ENCODE results near the gene UFC1. TPM values are rescaled to one million over a fixed set of nuclear protein-coding genes. Genes with fewer than 3 reads are reported as not detected.
A peak's percentile ranks its signal among the peaks of the same experiment; 100 is the strongest.

Gene UFC1
- total RNA-seq, 4 donors from 2014 or later: 30.1 to 96.4 (median 51.5) TPM

- Histone ChIP-seq H3K27me3 (no peaks in the 10 kb centered on the region), H3K9me3 (no peaks in the 10 kb centered on the region), H3K36me3 (peaks cover 0 to 15% (median under 1%) of the 10 kb centered on the region in 4 donors), H3K4me1 (peaks cover 47 to 84% (median 55%) of the 10 kb centered on the region in 4 donors), H3K27ac (peak overlapping the region; percentile 90 to 98 (median 94)), H3K4me3 (peak overlapping the region; percentile 1 to 91 (median 78))
- peak; percentile 41 for DNase-seq
- intact Hi-C loops (cut with DNase I; ENCODE audit: low total_unique reads) (no loop called here), in situ Hi-C loops (cut with MboI; ENCODE audit: low pct_ligation_motif_present in 1 of 4, low pct_unique_long_range_greater_than_20kb in 1 of 4, low sequenced_read_pairs in 3 of 4) (loop anchor here in 1 of 4 donors (25.0 kb wide), 1 partner anchor 186 kb away; no protein-coding TSS in a partner anchor)
- no peak for TF ChIP-seq POLR2A (IDR thresholded peaks at IDR 0.05)
- TF ChIP-seq POLR2AphosphoS5 (IDR thresholded peaks at IDR 0.05): no peak
- TF ChIP-seq EP300 (IDR thresholded peaks at IDR 0.05; ENCODE audit: low read depth): no peak
- TF ChIP-seq CTCF (IDR thresholded peaks at IDR 0.05): no peak
- WGBS, 2 donors (ENCODE audit: low coverage in 1 of 2): 55 to 67% methylated on average over 4 to 13 of the region's 13 CpGs
These were observed 47.4 kb downstream of the UFC1 start for GRCh38 chr1:161200992-161201835.

GRCh38 chr1:161201836-161202712 is 48.3 kb downstream of the UFC1 start, which contains the start of gene NDUFS2:
NDUFS2 (plus strand) TSS chr1:161202367; CDS start chr1:161202386, 19 bp downstream.
- H3K36me3 ChIP-seq: peaks cover 0 to 15% (median 5%) of the 10 kb centered on the region in 4 donors
- intact Hi-C loops (cut with DNase I; ENCODE audit: low total_unique reads): no loop called here
- H3K4me3 ChIP-seq: peak within 1 kb of the TSS; percentile 66 to 91 (median 78)
- in situ Hi-C loops (cut with MboI; ENCODE audit: low pct_ligation_motif_present in 1 of 4, low pct_unique_long_range_greater_than_20kb in 1 of 4, low sequenced_read_pairs in 3 of 4): loop anchor here in 1 of 4 donors (25.0 kb wide), 1 partner anchor 185 kb away; no protein-coding TSS in a partner anchor
- TF ChIP-seq POLR2A (IDR thresholded peaks at IDR 0.05): peak; percentile 84
- peak; percentile 64 to 86 (median 85) for TF ChIP-seq POLR2AphosphoS5 (IDR thresholded peaks at IDR 0.05)
- no peak for TF ChIP-seq EP300 (IDR thresholded peaks at IDR 0.05; ENCODE audit: low read depth)
- peak in 2 of 5 experiments; percentile 5 to 16 for TF ChIP-seq CTCF (IDR thresholded peaks at IDR 0.05)
- H3K27ac ChIP-seq: peak within 1 kb of the TSS; percentile 90 to 98 (median 94)
- no peaks in the 10 kb centered on the region for H3K27me3 ChIP-seq
- H3K4me1 ChIP-seq: peaks cover 40 to 82% (median 55%) of the 10 kb centered on the region in 4 donors
- 0 to 2% methylated on average over 6 to 50 of the region's 53 CpGs for WGBS, 2 donors (ENCODE audit: low coverage in 1 of 2)
- no peaks in the 10 kb centered on the region for H3K9me3 ChIP-seq
- DNase-seq: peak; percentile 99

GRCh38 chr1:161206411-161207140 is 52.8 kb downstream of the UFC1 start:
- H3K36me3 ChIP-seq: peaks cover 0 to 46% (median 21%) of the 10 kb centered on the region in 4 donors
- H3K4me1 ChIP-seq: peaks cover 18 to 62% (median 26%) of the 10 kb centered on the region in 4 donors
- peak in 1 of 3 donors; percentile 20 for TF ChIP-seq POLR2AphosphoS5 (IDR thresholded peaks at IDR 0.05)
- TF ChIP-seq EP300 (IDR thresholded peaks at IDR 0.05; ENCODE audit: low read depth): no peak
- H3K4me3 ChIP-seq: no peak overlapping the region
- peak overlapping the region; percentile 74 to 98 (median 78) for H3K27ac ChIP-seq
- 77 to 80% methylated on average over 10 to 12 of the region's 12 CpGs for whole genome bisulfite sequencing, 2 donors (ENCODE audit: low coverage in 1 of 2)
- H3K27me3 ChIP-seq: no peaks in the 10 kb centered on the region
- intact Hi-C loops (cut with DNase I; ENCODE audit: low total_unique reads): loop anchor here (5.0 kb wide), 1 partner anchor 181 kb away; no protein-coding TSS in a partner anchor
- in situ Hi-C loops (cut with MboI; ENCODE audit: low pct_ligation_motif_present in 1 of 4, low pct_unique_long_range_greater_than_20kb in 1 of 4, low sequenced_read_pairs in 3 of 4): loop anchor here in 1 of 4 donors (25.0 kb wide), 1 partner anchor 181 kb away; no protein-coding TSS in a partner anchor
- no peak for DNase-seq
- H3K9me3 ChIP-seq: no peaks in the 10 kb centered on the region

- 54 to 64% methylated on average over 5 to 8 of the region's 8 CpGs for WGBS, 2 donors (ENCODE audit: low coverage in 1 of 2)
- Histone ChIP-seq H3K27ac (peak overlapping the region; percentile 74 to 98 (median 78)), H3K36me3 (peaks cover 0 to 52% (median 24%) of the 10 kb centered on the region in 4 donors), H3K27me3 (no peaks in the 10 kb centered on the region), H3K4me3 (peak overlapping the region in 1 of 4 donors; percentile 7), H3K9me3 (no peaks in the 10 kb centered on the region), H3K4me1 (peaks cover 15 to 59% (median 24%) of the 10 kb centered on the region in 4 donors)
- TF ChIP-seq POLR2AphosphoS5 (IDR thresholded peaks at IDR 0.05): peak; percentile 65 to 89 (median 75)
- TF ChIP-seq POLR2A (IDR thresholded peaks at IDR 0.05): peak; percentile 28
- TF ChIP-seq EP300 (IDR thresholded peaks at IDR 0.05; ENCODE audit: low read depth): peak; percentile 95
- TF ChIP-seq CTCF (IDR thresholded peaks at IDR 0.05): no peak
- DNase-seq: peak; percentile 50
- intact Hi-C loops (cut with DNase I; ENCODE audit: low total_unique reads): loop anchor here (5.0 kb wide), 1 partner anchor 180 kb away; no protein-coding TSS in a partner anchor
- in situ Hi-C loops (cut with MboI; ENCODE audit: low pct_ligation_motif_present in 1 of 4, low pct_unique_long_range_greater_than_20kb in 1 of 4, low sequenced_read_pairs in 3 of 4): loop anchor here in 1 of 4 donors (25.0 kb wide), 1 partner anchor 180 kb away; no protein-coding TSS in a partner anchor
These were observed 53.4 kb downstream of the UFC1 start for GRCh38 chr1:161207173-161207572.
